Right kidney (tissue), 1 donor: ENCODE data around the gene FRRS1.

ENCODE experiments used
- DNase-seq: peaks from one replicate; pipeline ENCODE4 v3.0.0-alpha.2; 2016

Gene FRRS1

DNA sequence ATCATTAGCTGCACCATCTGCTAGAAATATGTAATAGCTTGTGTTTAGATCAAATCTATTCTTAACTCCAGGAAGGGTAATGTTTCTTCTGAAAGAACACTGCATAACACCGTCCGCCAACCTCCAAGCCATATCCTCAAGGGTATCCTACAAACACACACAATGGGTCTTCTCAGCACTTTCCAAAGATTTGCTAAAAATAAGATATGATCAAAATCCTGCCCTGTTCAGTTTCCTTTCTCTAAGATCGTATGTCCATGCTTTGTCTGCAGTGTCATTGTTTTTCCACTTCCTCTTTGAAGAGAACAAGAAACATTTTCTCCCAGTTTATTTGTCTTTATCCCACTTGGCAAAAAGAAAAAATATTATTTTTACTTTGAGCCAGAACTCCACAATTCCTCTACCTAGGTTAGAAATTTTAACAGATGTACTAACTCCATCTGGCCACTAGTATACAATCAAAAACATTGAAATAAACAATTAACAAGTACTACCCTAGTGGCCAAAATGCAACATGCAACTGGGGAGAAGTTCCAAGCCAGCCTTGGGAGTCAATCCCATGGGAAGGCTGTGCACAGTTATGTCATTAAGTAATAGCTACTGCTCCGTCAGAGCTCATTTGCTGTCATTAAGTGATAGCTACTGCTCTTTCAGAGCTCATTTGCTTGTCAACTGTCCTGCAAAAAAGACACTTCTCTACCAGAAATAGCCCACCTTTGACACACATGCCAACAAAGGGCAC lies 37.8 kb downstream of the FRRS1 start:
- DNase-seq = no peak

- DNase-seq = no peak
These were observed 38.8 kb downstream of the FRRS1 start for GRCh38 chr1:99727575-99728185.

DNA sequence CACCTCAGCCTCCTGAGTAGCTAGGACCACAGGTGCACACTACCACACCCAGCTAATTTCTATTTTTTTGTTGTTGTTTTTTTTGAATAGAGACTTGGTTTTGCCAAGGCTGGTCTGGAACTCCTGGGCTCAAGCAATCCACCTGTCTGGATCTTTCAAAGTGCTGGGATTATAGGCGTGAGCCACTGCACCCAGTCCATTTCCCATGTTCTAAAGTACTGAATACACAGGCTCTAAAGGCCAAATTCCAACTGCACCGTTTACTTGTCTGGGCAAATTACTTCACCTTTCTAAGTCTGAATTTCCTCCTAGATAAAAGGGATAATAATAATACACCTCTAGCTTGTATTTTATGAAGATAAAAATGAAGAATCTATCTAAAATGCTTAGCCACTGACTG lies 39.6 kb downstream of the FRRS1 start:
- no peak for DNase-seq

DNA sequence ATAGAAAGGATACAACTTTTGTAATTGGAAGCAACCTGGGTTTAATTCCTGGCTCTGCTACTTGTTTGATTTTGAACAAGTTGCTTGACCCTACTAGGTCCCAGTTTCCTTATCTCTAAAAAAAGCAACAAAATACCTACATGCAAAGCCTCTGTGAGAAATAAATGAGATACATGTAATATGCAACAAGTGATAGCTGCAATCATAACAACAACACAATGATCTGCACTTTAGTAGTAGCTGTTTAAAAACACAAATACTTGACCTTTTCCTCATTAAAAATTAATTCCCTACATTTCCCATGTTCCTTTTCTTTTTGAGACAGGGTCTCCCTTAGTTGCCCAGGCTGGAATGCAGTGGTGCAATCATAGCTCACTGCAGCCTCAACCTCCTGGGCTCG lies 40.0 kb downstream of the FRRS1 start:
- DNase-seq = no peak

- no peak for DNase-seq
These were observed 40.4 kb downstream of the FRRS1 start for GRCh38 chr1:99725996-99726395.

DNA sequence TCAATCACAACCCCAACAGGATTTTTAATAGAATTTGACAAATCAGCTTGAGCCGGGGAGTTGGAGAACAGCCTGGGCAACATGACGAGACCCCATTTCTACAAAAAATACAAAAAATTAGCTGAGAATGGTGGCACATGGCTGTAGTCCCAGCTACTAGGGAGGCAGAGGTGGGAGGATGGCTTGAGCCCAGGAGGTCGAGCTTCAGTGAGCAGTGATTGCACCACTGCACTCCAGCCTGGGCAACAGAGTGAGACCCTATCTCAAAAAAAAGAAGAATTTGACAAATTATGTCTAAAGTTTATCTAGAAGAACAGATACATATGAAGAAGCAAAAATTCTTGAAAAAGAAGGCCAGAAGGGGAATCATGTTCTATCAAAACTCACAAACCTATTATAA lies 43.2 kb downstream of the FRRS1 start:
- DNase-seq = no peak

DNA sequence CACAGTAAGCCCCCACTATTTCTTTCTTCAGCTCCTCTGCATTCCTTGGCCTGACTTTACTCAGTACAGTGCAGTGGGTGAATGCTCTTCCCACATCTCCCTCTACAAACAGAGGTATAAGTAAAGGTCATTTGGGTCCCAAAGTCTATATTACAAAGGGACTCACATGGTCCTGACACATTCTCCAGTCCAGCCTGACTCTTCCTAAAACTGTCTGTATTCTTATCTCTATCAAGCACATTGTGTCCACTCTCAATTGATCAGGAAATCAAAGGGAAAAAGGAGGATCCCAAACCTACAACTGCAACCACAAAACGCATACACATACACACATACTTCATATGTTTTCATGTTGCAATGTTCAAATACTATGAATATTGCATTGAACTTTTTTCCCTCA lies 49.4 kb downstream of the FRRS1 start:
- DNase-seq = no peak

DNA sequence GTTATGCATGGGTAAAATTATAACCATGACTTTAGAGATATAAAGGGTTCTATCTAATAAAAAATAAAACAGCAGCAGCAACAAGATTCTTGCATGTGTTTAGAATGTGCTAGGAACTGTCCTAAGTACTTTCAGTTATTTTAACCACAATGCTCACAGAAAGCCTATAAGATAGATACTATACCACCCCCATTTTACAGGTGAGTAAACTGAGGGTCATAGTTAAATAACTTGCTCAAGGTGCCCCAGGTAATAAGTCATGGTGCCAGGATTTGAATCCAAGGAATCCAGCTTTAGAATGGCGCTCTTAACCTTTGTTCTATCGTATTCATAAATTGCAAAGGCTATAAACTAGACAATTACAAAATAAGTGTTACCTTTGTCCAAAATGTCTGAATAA lies 53.4 kb downstream of the FRRS1 start:
- no peak for DNase-seq

GRCh38 chr1:99710994-99711393 lies 55.4 kb downstream of the FRRS1 start:
- no peak for DNase-seq

- DNase-seq = no peak
These were observed 58.8 kb downstream of the FRRS1 start for GRCh38 chr1:99707535-99708142.

DNA sequence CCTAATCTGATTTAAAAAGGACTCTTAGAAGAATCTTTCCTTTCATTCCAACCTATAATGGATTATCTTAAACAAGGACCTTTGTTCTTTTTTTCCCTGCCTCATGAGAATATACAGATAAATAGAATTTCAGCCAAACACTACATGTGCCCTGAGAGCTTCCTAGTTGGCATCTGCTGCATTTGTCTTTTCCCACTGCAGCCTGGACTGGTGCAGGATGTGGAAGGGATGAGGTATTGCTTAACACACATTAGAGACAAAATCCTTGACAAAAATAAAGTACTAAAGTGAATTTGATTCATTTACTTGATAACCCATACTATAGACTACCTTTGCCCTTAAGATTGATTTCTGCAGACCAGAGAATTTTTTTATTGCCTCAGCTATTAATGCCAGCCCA lies 61.0 kb downstream of the FRRS1 start:
- no peak for DNase-seq

DNA sequence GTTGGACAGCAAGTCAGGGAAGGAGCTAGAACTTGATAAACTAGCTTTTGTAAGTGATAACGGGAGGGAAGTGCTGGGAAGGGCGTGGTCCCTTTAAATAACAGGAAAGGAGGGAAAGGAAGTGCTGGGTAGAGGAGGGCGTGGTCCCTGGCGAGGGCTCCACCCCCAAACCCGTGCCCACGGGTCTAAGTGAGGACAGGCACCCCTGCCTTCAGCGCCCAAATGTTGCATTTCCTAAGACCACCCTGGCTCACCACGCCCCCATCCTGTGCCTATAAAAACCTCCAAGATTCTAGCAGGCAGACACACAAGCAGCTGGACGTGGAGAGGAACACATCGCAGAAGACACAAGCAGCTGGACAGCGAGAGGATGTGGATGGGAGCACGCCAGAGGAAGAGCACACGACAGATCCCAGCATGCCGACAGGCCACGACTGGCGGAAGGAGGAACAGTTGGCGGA lies 62.0 kb downstream of the FRRS1 start:
- DNase-seq = no peak

- no peak for DNase-seq
These were observed 64.2 kb downstream of the FRRS1 start for GRCh38 chr1:99702221-99702620.

- DNase-seq = no peak
These were observed 66.4 kb downstream of the FRRS1 start for GRCh38 chr1:99700020-99700419.

DNA sequence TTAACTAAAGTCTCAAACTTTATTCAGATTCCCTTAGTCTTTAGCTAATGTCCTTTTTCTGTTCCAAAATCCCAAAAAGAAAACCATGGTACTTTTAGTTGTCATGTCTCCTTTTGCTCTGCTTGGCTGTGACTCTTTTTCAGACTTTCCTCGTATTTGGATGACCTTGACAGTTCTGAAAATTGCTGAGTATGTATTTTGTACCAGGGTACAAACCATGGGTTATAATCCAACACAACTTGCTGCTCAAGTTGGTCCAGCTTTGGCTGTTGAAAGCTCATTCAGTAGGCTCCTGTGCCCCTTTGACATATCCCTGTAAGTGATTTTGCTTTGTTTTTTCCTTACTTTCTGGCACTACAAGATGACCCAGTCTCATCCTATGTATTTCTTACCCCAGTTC lies 68.9 kb downstream of the FRRS1 start:
- no peak for DNase-seq

DNA sequence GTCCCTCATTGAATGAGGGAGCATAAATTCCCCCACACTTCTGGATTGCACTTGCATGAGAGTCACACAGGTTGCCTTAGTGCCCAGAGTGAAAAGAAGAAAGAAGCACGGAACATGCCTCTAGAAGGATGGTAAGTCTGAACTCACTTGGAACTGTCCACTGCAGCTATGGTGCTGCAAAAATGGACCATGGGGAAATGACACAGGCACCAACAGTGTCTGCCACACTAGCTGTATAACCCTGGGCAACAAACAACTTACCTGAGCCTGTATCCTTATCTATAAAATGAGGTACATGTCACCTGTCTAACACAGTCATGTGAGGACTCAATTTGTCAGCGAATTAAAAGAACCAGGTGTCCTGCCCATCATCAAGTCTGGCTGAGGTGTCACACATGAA lies 69.8 kb downstream of the FRRS1 start:
- no peak for DNase-seq

GRCh38 chr1:99691175-99691574 lies 75.3 kb downstream of the FRRS1 start:
- DNase-seq = no peak

DNA sequence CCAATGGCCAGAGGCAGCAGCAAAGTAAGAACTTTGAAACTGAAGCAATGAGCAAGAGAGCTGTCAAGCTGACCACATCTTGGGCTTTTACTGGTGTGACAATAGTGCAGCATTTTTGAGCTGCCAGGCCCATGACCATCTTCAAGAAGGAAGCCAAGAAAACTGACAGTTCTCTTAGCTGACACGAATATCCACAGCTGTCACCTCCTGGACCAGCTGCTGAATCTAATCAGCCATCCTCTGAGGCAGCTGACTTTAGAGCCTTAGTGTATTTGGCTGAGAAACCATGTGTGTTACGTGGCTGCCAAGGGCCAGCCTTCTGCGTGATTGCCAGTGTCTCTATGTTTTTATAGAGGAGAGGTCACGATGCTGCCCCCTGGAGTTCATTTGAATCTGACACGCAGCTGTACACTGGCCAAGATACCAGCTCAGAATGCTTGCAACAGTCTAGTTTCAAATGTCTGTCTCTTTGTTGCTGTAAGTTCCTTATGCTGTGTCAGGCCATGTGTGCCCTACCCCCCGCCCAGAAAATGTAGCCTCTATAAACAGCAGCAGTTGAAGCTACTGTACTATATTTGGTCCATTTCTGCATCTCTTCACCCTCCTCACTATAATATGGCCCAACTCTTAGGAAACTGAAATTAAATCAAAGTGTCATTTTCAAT lies 80.8 kb downstream of the FRRS1 start:
- DNase-seq = peak; percentile 24

DNA sequence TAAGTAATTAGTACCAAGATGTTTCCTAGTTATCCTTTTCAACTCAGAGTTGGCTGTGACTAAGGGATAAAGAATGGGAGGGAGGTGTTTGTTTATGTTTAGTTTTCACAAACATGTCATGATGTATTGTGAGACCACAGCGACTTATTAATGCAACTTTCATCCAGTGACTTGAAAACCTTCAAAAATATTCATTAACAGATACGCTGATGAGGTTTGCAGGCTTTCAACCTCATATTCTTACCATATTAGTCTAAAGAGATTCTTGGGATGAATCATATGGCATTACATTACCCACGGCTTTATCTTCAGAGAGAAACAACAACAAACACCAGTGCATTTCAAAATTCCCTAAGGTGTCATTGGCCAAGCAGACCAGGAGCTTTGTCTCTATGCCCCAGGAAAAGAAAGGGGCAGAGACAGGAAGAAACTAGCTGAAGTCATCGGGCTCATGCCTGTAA lies 84.1 kb downstream of the FRRS1 start:
- no peak for DNase-seq

GRCh38 chr1:99681583-99681982 lies 84.9 kb downstream of the FRRS1 start:
- no peak for DNase-seq

- DNase-seq = no peak
These were observed 86.2 kb downstream of the FRRS1 start for GRCh38 chr1:99680270-99680669.

- DNase-seq = no peak
These were observed 89.0 kb downstream of the FRRS1 start for GRCh38 chr1:99677416-99677815.

DNA sequence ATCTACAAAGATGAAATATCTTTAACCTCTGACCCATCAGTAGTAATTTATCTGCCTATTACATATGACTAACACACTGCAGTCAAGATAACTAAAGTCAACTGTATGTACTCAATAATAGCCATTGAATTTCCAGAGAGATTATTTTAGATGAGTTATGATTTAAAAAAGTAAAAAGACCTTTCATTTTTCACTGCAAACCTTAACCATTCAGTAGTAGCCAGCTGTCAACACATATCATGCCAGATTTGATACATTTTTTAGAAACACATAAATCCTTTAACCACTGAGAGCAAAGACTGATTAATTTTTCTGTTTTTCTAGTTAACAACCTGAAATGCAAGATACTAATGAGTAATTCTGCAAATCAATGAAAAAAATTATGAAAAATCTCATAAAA lies 89.6 kb downstream of the FRRS1 start:
- DNase-seq = no peak
